ENCODE measurements around the gene KIF13A. TPM values are rescaled to one million over a fixed set of nuclear protein-coding genes. Genes with fewer than 3 reads are reported as not detected.
A peak's percentile ranks its signal among the peaks of the same experiment; 100 is the strongest.
"Not testable (repeated sequence)": the region's sequence is repeated elsewhere in the genome, so short reads cannot be mapped to it uniquely, and the experiment has no call there.

Gene KIF13A
- total RNA-seq, 4 donors from 2014 or later, result 63.8 to 86.3 (median 78.2) TPM

GRCh38 chr6:18022398-18023231 is 35.2 kb upstream of the KIF13A start:
- 50% methylated on average over 11 of the region's 11 CpGs for WGBS
- no peaks in the 10 kb centered on the region for H3K27me3 ChIP-seq
- TF ChIP-seq POLR2AphosphoS5 (IDR thresholded peaks at IDR 0.05) (no peak), POLR2A (IDR thresholded peaks at IDR 0.05; ENCODE audit: low read depth) (no peak), CTCF (IDR thresholded peaks at IDR 0.05) (no peak), EP300 (IDR thresholded peaks at IDR 0.05) (no peak)
- peaks cover 0 to 24% (median 12%) of the 10 kb centered on the region in 4 donors for H3K4me1 ChIP-seq
- no peaks in the 10 kb centered on the region for H3K36me3 ChIP-seq
- no peak for DNase-seq (ENCODE audit: extremely low spot score)
- H3K9me3 ChIP-seq, result no peaks in the 10 kb centered on the region
- intact Hi-C loops (cut with DNase I), result no loop called here
- peak overlapping the region in 1 of 4 donors; percentile 14 for H3K4me3 ChIP-seq
- H3K27ac ChIP-seq (replicated peaks in 1 of 4), result no peak overlapping the region

- intact Hi-C loops (cut with DNase I), result no loop called here
- no peaks in the 10 kb centered on the region for H3K36me3 ChIP-seq
- H3K4me3 ChIP-seq, result no peak overlapping the region
- TF ChIP-seq POLR2A (IDR thresholded peaks at IDR 0.05; ENCODE audit: low read depth) (no peak), CTCF (IDR thresholded peaks at IDR 0.05) (no peak), POLR2AphosphoS5 (IDR thresholded peaks at IDR 0.05) (no peak), EP300 (IDR thresholded peaks at IDR 0.05) (no peak)
- DNase-seq (ENCODE audit: extremely low spot score), result no peak
- H3K9me3 ChIP-seq, result no peaks in the 10 kb centered on the region
- no peaks in the 10 kb centered on the region for H3K27me3 ChIP-seq
- WGBS, result 90% methylated on average over 18 of the region's 18 CpGs
- peaks cover 0 to 24% (median 12%) of the 10 kb centered on the region in 4 donors for H3K4me1 ChIP-seq
- no peak overlapping the region for H3K27ac ChIP-seq (replicated peaks in 1 of 4)
Measured at GRCh38 chr6:18021166-18021850, 33.9 kb upstream of the KIF13A start.

- H3K4me3 ChIP-seq; H3K36me3 ChIP-seq; DNase-seq (ENCODE audit: extremely low spot score); H3K27me3 ChIP-seq; H3K9me3 ChIP-seq; H3K27ac ChIP-seq (replicated peaks in 1 of 4); intact Hi-C loops (cut with DNase I): not testable (repeated sequence)
- 79% methylated on average over 5 of the region's 5 CpGs for WGBS
- H3K4me1 ChIP-seq, result peaks cover 0 to 24% (median 12%) of the 10 kb centered on the region in 4 donors
Measured at GRCh38 chr6:18020545-18020944, 33.1 kb upstream of the KIF13A start.

- DNase-seq (ENCODE audit: extremely low spot score), result no peak
- no peak for TF ChIP-seq CTCF (IDR thresholded peaks at IDR 0.05)
- TF ChIP-seq EP300 (IDR thresholded peaks at IDR 0.05), result no peak
- TF ChIP-seq POLR2A (IDR thresholded peaks at IDR 0.05; ENCODE audit: low read depth), result no peak
- TF ChIP-seq POLR2AphosphoS5 (IDR thresholded peaks at IDR 0.05), result no peak
- WGBS, result 72% methylated on average over 56 of the region's 75 CpGs
- intact Hi-C loops (cut with DNase I), result no loop called here
- H3K27ac ChIP-seq (replicated peaks in 1 of 4), result peak overlapping the region in 1 of 4 donors; percentile 50
- no peaks in the 10 kb centered on the region for H3K9me3 ChIP-seq
- no peaks in the 10 kb centered on the region for H3K36me3 ChIP-seq
- H3K4me1 ChIP-seq, result peaks cover 0 to 24% (median 12%) of the 10 kb centered on the region in 4 donors
- no peaks in the 10 kb centered on the region for H3K27me3 ChIP-seq
- peak overlapping the region; percentile 14 to 44 (median 42) for H3K4me3 ChIP-seq
Measured at GRCh38 chr6:18019539-18020534, 32.4 kb upstream of the KIF13A start.

- H3K27ac ChIP-seq (replicated peaks in 1 of 4); intact Hi-C loops (cut with DNase I); H3K27me3 ChIP-seq; H3K36me3 ChIP-seq; H3K9me3 ChIP-seq; DNase-seq (ENCODE audit: extremely low spot score): not testable (repeated sequence)
- WGBS, result 71% methylated on average over 4 of the region's 4 CpGs
- H3K4me1 ChIP-seq, result peaks cover 0 to 24% (median 12%) of the 10 kb centered on the region in 4 donors
- H3K4me3 ChIP-seq, result peak overlapping the region in 2 of 4 donors; percentile 41 to 43
Measured at GRCh38 chr6:18019133-18019532, 31.7 kb upstream of the KIF13A start.
